ENCODE measurements around the gene RXRA. TPM values are rescaled to one million over a fixed set of nuclear protein-coding genes. Genes with fewer than 3 reads are reported as not detected.

Gene RXRA
- polyA plus RNA-seq, 3 donors: 15.8 to 91.0 (median 23.2) TPM

DNA sequence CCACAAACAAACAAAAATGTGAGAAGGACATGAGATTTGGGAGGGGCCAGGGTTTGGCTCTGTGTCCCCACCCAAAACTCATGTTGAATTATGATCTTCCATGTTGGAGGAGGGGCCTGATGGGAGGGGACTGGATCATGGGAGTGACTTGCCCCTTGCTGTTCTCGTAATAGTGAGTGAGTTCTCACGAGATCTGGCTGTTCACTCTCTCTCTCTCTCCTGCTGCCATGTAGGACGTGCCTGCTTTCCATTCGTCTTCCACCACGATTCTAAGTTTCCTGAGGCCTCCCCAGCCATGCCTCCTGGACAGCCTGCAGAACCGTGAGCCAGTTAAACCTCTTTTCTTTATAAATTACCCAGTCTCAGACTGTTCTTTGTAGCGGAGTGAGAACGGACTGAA is 118.7 kb downstream of the RXRA start:
- Histone ChIP-seq H3K36me3 (replicated peaks in 1 of 2; ENCODE audit: control insufficient read depth in 1 of 2, insufficient read depth in 2 of 2, low read length in 2 of 2) (no peaks in the 10 kb centered on the region), H2AFZ (ENCODE audit: insufficient read depth, low read depth, low read length, poor library complexity, severe bottlenecking) (no peak overlapping the region), H3K4me2 (replicated peaks; ENCODE audit: extremely low read depth, low read length, poor library complexity, severe bottlenecking) (no peak overlapping the region), H3K27ac (ENCODE audit: low read depth in 1 of 2, low read length in 2 of 2) (no peak overlapping the region), H3K4me3 (replicated peaks in 1 of 3; ENCODE audit: low read depth in 2 of 3, low read length in 3 of 3) (no peak overlapping the region), H4K20me1 (ENCODE audit: insufficient read depth, low read length) (peaks cover 37% of the 10 kb centered on the region), H3K27me3 (ENCODE audit: control insufficient read depth in 2 of 2, insufficient read depth in 2 of 2, low read length in 2 of 2) (no peaks in the 10 kb centered on the region), H3K4me1 (ENCODE audit: control insufficient read depth in 1 of 2, insufficient read depth in 2 of 2, low read length in 2 of 2) (peaks cover 38 to 42% of the 10 kb centered on the region in 2 donors), H3K79me2 (ENCODE audit: insufficient read depth, low read length) (no peaks in the 10 kb centered on the region), H3K9ac (ENCODE audit: insufficient read depth, low read length, poor library complexity, severe bottlenecking) (no peak overlapping the region), H3K9me3 (replicated peaks in 1 of 2; ENCODE audit: control insufficient read depth in 1 of 2, insufficient read depth in 1 of 2, low read length in 2 of 2) (peaks cover 16 to 28% of the 10 kb centered on the region in 2 donors)
- H3K36me3 Mint-ChIP-seq: peaks cover 0 to 9% of the 10 kb centered on the region in 2 donors
- intact Hi-C loops (cut with micrococcal nuclease): loop anchor here (5.0 to 10.0 kb wide), 4 partner anchors 38 to 220 kb away; partner anchors contain the start of gene RXRA (in 1 of the 2)
- H3K9me3 Mint-ChIP-seq: peaks cover 15 to 29% (median 23%) of the 10 kb centered on the region in 7 donors
- H3K27ac Mint-ChIP-seq: peak overlapping the region in 3 of 7 donors; percentile 30 to 67 (median 66)
- TF ChIP-seq, protein P1, sequence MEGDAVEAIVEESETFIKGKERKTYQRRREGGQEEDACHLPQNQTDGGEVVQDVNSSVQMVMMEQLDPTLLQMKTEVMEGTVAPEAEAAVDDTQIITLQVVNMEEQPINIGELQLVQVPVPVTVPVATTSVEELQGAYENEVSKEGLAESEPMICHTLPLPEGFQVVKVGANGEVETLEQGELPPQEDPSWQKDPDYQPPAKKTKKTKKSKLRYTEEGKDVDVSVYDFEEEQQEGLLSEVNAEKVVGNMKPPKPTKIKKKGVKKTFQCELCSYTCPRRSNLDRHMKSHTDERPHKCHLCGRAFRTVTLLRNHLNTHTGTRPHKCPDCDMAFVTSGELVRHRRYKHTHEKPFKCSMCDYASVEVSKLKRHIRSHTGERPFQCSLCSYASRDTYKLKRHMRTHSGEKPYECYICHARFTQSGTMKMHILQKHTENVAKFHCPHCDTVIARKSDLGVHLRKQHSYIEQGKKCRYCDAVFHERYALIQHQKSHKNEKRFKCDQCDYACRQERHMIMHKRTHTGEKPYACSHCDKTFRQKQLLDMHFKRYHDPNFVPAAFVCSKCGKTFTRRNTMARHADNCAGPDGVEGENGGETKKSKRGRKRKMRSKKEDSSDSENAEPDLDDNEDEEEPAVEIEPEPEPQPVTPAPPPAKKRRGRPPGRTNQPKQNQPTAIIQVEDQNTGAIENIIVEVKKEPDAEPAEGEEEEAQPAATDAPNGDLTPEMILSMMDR (IDR thresholded peaks at IDR 0.05): no peak
- 94% methylated on average over 7 of the region's 8 CpGs for WGBS (ENCODE audit: insufficient coverage)
- peaks cover 47% of the 10 kb centered on the region for H3K4me1 Mint-ChIP-seq
- peaks cover 2 to 16% (median 3%) of the 10 kb centered on the region in 3 donors for H3K27me3 Mint-ChIP-seq (ENCODE audit: low read depth in 3 of 3)
- DNase-seq: no peak
- no peak overlapping the region for H3K4me3 Mint-ChIP-seq

DNA sequence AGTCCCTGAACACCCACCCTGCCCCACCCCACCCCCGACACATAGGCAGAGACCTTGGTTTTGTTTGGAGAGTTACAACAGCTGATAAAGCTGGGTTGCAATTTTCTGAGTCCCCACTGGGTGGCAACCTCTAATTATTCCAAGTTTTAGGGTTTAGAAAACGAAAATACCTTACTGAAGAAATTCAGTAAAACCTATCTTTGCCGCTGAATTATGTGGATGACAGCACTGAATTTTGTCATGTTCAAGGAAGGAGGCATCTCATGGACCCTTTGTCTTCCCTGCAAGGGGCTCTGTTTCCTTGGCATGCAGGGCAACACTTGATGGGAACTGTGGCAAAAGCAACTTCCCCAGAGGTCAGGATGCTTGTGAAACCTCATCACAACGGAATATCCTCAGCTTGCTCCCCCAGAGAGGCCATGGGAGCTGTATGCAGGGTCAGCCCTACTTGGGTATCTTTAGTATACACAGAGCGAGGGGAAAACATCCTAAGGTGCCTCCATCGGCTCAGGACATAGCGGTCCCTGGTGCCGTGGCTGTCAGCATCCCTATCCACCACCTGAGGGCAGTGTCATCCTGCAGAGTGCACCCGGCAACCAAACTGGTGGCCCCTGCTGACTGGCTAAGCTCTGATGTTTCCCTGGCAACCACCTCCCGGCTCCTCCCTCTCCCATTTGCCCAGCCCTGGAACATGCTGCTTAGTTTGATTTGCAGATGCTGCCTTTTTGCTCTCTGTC is 123.1 kb downstream of the RXRA start:
- H3K4me1 ChIP-seq (ENCODE audit: control insufficient read depth in 1 of 2, insufficient read depth in 2 of 2, low read length in 2 of 2): no peaks in the 10 kb centered on the region
- Mint-ChIP-seq H3K36me3 (peaks cover 0 to 3% of the 10 kb centered on the region in 2 donors), H3K27ac (peak overlapping the region in 1 of 7 donors; percentile 75), H3K4me1 (peaks cover 8% of the 10 kb centered on the region), H3K4me3 (no peak overlapping the region), H3K9me3 (peaks cover 15 to 27% (median 22%) of the 10 kb centered on the region in 7 donors), H3K27me3 (ENCODE audit: low read depth in 3 of 3) (peaks cover 2 to 12% (median 4%) of the 10 kb centered on the region in 3 donors)
- H3K9me3 ChIP-seq (replicated peaks in 1 of 2; ENCODE audit: control insufficient read depth in 1 of 2, insufficient read depth in 1 of 2, low read length in 2 of 2): peaks cover 16 to 28% of the 10 kb centered on the region in 2 donors
- no peak overlapping the region for H3K27ac ChIP-seq (ENCODE audit: low read depth in 1 of 2, low read length in 2 of 2)
- H3K27me3 ChIP-seq (ENCODE audit: control insufficient read depth in 2 of 2, insufficient read depth in 2 of 2, low read length in 2 of 2): no peaks in the 10 kb centered on the region
- peaks cover 5% of the 10 kb centered on the region for H4K20me1 ChIP-seq (ENCODE audit: insufficient read depth, low read length)
- 0% methylated on average over 6 of the region's 10 CpGs for WGBS (ENCODE audit: insufficient coverage)
- H3K79me2 ChIP-seq (ENCODE audit: insufficient read depth, low read length): no peaks in the 10 kb centered on the region
- peak; percentile 89 to 90 (median 90) for DNase-seq
- no peak overlapping the region for H2AFZ ChIP-seq (ENCODE audit: insufficient read depth, low read depth, low read length, poor library complexity, severe bottlenecking)
- no peak overlapping the region for H3K9ac ChIP-seq (ENCODE audit: insufficient read depth, low read length, poor library complexity, severe bottlenecking)
- no peak overlapping the region for H3K4me3 ChIP-seq (replicated peaks in 1 of 3; ENCODE audit: low read depth in 2 of 3, low read length in 3 of 3)
- intact Hi-C loops (cut with micrococcal nuclease): loop anchor here in 1 of 2 donors (10.0 kb wide), 2 partner anchors 125 to 215 kb away; partner anchors contain the start of gene RXRA
- TF ChIP-seq, protein P1 (IDR thresholded peaks at IDR 0.05): peak; percentile 80
- no peak overlapping the region for H3K4me2 ChIP-seq (replicated peaks; ENCODE audit: extremely low read depth, low read length, poor library complexity, severe bottlenecking)
- no peaks in the 10 kb centered on the region for H3K36me3 ChIP-seq (replicated peaks in 1 of 2; ENCODE audit: control insufficient read depth in 1 of 2, insufficient read depth in 2 of 2, low read length in 2 of 2)
